Measurements from ENCODE around the gene FGGY.

Gene FGGY

GRCh38 chr1:59748123-59748522, 451.2 kb downstream of the FGGY start:
- DNase-seq (ENCODE audit: extremely low read depth in 1 of 2, low read depth in 1 of 2), result no peak

DNA sequence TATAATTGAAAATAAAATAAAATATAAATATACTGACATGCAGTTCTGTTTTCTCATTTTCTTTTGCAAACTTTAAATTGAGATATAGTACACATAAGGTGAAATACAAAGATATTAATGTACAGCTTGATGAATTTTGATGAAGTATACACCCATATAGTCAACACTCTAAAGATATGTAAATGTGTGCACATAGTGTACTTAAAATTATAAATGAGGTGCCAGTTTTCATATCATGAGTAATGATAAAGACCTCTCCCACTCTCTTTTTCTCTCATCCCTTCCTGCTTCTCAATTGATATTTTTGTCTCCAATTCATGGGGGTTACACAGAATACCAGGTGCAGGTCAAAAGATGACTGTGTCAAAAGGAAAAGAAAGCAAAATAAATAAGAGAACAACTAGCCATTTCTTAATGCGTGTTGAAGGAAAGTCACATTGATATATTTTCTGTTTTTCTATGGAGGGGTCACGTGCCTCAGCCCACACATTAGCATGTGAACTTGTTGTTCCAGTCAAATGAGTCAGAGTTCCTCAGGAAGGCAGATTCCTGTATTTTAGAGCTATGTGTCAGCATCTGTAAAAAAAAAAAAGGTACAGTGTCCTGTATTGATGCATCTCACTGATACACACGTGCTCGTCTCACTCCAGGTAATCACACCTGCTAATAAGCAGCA, 453.6 kb downstream of the FGGY start:
- no peak for DNase-seq (ENCODE audit: extremely low read depth in 1 of 2, low read depth in 1 of 2)

DNA sequence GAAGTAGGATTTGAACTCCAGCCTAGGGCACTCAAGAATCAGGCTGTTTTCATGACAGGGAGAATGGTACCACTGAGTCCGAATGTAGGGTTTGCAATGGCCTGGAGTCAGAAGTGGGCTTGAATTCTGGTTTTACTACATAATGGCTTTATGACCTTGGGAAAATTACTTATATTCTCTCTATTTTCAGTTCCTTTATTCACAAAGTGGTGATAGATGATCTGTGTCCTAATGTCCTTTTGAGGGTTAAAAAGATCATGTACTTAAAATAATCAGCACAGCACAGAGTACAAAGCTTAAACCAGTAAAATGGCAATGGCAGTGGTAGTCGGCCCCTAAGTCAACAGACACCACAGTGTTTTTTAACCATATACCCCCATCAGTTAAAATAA, 454.1 kb downstream of the FGGY start:
- DNase-seq (ENCODE audit: extremely low read depth in 1 of 2, low read depth in 1 of 2), result no peak

GRCh38 chr1:59751801-59752200, 454.9 kb downstream of the FGGY start:
- no peak for DNase-seq (ENCODE audit: extremely low read depth in 1 of 2, low read depth in 1 of 2)

DNA sequence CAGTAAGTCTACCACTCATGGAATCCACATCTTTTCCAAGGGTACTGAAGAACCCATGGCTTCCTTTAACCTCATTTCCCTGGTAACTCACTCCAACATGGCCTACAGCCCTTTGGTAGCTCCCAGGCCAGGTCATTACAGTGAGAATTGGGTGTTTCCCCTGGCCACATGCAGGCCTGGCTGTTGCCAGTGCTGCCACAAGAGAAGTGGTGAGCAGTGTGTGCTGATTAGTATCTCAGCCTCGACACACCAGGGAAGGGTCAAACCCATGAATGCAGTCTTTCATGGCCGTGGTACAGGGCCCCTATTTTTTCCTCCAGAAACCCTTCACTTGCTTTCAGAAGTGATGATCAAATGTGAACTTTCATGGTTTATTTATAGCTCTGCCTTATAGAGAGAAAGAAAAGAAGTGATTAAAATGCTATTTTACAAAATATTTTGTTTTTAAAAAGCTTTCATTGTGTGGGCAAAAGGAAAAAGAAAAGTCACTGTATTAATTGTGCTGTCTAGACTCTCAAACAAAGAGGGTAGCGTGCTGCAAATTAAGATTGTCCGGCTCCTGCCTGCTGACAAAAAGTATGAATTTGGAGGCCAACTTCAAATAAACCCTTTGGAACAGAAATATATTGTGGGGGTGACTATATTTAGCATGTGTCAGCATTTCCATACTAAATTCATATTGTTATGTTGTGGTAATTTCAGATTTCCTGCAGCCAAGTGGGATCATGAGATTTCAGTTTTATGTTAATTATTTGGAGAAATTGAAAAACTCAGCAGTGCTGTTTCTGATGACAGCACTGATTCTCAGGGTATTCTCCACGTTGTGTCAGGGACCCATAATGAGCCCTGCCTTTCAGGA, 455.9 kb downstream of the FGGY start:
- DNase-seq (ENCODE audit: extremely low read depth in 1 of 2, low read depth in 1 of 2), result no peak

DNA sequence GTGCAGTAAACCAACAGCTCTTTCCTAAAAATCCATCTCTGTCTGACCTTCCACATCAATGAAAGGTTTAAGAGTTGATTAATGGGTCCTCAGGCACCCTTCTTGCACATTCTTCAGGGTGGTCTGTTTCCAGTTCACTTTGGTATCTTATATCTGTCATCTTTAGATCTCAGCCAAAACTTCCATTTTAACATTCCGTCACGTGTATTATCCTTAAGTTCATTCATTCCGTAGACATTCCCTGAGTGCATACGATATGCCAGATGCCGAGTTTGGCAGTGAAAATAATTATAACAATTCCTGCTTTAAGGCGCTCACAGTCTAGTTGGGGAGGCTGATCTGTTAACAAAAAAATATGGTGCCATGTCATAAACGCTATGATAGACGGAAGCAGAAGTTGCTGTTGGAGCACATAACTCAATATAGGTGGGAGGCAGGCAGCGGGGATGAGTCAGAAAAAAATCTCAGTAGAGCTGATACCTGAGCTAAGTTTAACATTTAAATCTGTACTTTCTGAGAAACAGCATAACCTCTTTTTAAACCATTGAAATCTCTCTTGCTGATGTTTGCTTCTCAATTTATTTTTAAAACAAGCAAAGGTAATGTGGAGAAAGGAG, 458.3 kb downstream of the FGGY start:
- no peak for DNase-seq (ENCODE audit: extremely low read depth in 1 of 2, low read depth in 1 of 2)

GRCh38 chr1:59757197-59757747, 460.4 kb downstream of the FGGY start:
- DNase-seq (ENCODE audit: extremely low read depth in 1 of 2, low read depth in 1 of 2), result no peak

DNA sequence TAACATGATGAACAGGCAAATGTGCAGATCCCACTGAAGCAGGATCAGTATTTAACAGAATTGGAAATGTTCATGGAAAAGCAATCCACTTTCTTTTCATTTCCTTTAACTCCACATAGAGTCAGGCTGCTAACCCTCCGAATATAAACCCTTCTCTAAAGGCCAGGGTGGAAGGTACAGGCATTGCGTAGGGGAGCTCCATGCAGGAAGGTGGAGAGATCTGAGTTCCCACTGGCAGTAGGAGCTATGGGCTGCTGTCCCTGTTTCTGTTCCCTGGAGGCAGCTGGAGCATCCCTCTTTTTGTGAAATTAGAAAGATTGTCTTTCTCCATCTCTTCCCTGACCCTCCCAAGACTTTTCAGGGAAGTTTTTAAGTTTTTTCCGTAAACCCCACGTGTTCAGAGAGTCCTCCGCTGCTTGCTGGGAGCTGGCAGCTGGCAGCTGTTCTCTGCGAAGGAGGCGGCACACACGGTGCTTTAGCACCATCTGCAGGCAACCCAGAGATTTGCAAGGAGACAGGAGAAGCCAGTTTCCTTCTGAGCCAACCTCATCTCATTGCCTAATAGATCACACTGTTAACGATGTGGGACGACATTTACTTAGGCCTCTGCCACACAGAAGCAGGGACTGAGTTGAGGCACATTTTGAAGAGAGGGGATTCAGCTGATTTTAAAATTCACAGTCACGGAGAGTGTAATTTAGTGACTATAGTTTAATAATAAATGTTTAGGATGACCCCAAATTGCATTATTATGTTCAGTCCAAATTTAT, 462.4 kb downstream of the FGGY start:
- peak; percentile 32 to 37 for DNase-seq (ENCODE audit: extremely low read depth in 1 of 2, low read depth in 1 of 2)

GRCh38 chr1:59761443-59761842, 464.5 kb downstream of the FGGY start:
- DNase-seq (ENCODE audit: extremely low read depth in 1 of 2, low read depth in 1 of 2), result no peak

DNA sequence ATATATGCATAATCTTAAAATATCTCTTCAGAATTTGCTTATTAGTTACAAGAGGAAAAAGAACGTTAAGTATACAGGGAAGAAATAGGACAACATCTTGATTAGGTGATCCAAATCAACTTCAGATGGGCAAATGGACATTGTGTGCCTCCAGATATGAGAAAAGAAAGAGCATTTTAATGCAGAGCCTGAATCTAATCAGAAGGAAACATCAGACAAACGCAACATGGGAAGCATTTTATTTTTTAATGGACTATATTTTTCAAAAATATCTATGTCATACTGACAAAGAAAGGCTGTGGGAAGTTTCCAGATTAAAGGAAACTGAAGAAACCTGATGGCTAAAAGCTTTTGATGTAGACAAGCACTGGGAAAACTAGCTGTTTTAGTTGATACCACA, 466.5 kb downstream of the FGGY start:
- DNase-seq (ENCODE audit: extremely low read depth in 1 of 2, low read depth in 1 of 2), result no peak

DNA sequence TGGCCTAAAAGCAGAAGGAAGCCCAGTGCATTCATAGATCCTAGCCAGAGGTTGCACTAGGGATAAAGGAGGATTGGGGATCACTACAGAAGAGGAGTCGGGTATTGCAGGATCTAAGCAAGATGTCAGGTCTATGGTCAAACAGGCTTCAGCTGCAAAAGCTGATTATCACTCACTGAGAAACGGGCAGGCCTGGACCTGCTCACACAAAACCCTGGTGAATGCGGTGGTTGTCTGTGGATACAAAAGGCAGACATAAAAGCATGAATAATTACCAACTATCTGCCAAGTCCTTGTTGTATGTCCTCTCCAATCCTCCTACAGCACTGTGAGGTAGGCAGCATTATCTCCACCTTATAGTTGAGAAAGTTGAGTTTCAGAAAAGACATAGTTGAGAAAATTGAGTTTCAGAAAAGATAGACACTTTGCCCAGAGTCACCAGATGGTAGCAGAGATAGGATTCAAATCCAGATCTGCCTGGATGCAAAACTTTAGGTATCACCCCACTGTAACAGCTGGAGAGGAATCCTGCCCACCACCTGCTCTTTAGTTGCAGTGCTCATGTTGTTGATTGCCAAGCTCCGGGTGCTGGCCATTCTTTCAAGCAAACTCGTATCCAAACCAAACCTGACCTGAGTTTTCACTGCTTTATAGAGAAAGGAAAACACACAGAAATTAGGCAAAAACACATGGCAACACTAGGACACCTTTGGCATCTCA, 468.3 kb downstream of the FGGY start:
- DNase-seq (ENCODE audit: extremely low read depth in 1 of 2, low read depth in 1 of 2), result no peak

DNA sequence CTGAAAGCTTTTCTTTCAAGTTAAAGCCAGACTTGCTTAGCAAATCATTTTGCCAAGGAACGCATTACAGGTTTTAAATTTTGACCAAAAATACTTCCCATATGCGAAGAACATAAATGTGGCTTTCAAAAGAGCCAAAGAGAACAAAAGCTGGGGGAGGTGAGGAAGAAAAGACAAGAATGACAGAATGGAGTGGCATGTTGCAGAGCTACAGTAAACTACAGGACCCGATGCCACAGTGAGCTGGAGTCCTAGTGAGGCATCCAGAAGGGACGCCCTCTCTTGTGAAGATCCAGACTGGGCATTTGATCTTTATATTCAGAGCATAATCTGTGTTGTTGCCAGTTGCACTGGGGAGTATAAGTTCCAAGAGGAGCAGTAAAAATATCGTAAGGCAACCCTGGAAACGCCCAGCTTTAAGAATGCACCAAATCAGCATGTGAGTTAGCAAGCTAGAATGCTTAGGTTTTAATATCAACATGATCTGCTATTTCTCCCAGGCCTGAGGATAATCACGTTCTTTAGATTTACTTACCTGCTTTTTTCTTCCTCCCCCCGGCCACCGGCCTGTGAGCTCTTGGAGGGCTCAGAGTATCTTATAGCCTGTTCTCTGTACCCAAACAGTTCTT, 469.4 kb downstream of the FGGY start:
- no peak for DNase-seq (ENCODE audit: extremely low read depth in 1 of 2, low read depth in 1 of 2)

- DNase-seq (ENCODE audit: extremely low read depth in 1 of 2, low read depth in 1 of 2), result no peak
These were observed 470.2 kb downstream of the FGGY start for GRCh38 chr1:59767119-59767518.

- no peak for DNase-seq (ENCODE audit: extremely low read depth in 1 of 2, low read depth in 1 of 2)
These were observed 472.2 kb downstream of the FGGY start for GRCh38 chr1:59768792-59769735.

GRCh38 chr1:59769736-59770095, 472.8 kb downstream of the FGGY start:
- DNase-seq (ENCODE audit: extremely low read depth in 1 of 2, low read depth in 1 of 2), result no peak

- no peak for DNase-seq (ENCODE audit: extremely low read depth in 1 of 2, low read depth in 1 of 2)
These were observed 474.5 kb downstream of the FGGY start for GRCh38 chr1:59771361-59771760.

- DNase-seq (ENCODE audit: extremely low read depth in 1 of 2, low read depth in 1 of 2), result no peak
These were observed 478.6 kb downstream of the FGGY start for GRCh38 chr1:59775480-59775879.

DNA sequence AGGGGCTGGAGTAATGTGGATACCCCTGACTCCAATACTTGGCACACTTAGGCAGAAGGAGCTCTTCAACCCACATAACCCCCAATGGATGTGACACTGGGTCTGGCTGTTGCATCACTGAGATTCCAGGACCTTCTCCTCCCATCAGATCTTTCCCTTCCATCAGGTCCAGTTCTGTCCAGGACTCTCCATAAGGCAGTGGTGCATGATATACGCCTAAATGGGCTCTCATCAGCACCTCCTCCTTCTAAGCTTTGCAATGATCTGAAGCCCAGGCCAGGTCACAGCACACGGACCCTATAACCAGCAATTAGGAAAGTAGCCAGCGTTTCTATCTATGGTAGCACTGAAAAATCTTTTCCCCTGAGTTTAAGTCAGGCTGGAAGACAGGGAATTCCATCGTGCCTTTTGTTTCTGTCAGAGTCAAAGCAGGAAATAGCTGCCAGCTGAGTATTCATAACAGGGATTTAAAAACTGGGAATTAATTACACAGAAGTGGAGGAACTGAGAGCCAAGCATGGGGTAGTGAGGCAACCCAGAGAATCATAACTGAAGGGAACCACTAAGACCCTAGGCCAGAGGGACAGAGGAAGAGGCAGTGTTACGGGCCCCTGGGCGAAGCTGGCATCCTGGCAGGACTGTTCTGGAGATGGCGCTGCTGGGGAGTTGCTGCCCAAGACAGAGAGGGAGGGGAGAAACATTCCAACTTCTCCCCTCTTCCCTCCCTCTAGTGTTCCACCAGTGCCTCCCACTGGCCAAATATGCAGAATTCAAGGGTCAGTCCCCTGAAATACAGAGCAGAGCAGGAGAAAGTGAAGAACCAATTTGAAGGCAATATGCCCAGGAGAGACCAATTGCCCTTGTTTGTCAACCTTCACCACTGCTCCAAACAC, 480.3 kb downstream of the FGGY start:
- no peak for DNase-seq (ENCODE audit: extremely low read depth in 1 of 2, low read depth in 1 of 2)
